OCI-LY1 (cell line): ENCODE data around the gene XIRP1.

Source experiments
- H2AFZ ChIP-seq: fragments of 200-600 bp; sonication (generic), shearing (Covaris generic); 2 replicates; pipeline ENCODE4 v1.6.0; 2014; ENCODE audit warnings: antibody characterized with exemption, mild to moderate bottlenecking, low read length
- H3F3A ChIP-seq: fragments of 200-600 bp; sonication (generic), shearing (Covaris generic); 2 replicates; pipeline ENCODE4 v1.6.0; 2014; ENCODE audit warnings: mild to moderate bottlenecking, antibody characterized with exemption, low read length, moderate library complexity; ENCODE audit not compliant: insufficient read depth
- H3K27ac ChIP-seq: fragments of 200-600 bp; sonication (generic); 2 replicates; pipeline ENCODE4 v1.5.1; 2014; ENCODE audit warnings: low read length, mixed run types, mild to moderate bottlenecking, low read depth; ENCODE audit not compliant: poor library complexity, severe bottlenecking
- H3K27me3 ChIP-seq: fragments of 200-600 bp; sonication (generic); 2 replicates; pipeline ENCODE4 v1.6.0; 2014; ENCODE audit warnings: antibody characterized with exemption, mild to moderate bottlenecking, low read length, moderate library complexity; ENCODE audit not compliant: insufficient read depth
- H3K36me3 ChIP-seq: fragments of 200-600 bp; sonication (generic); 2 replicates; pipeline ENCODE4 v1.6.1; 2014; ENCODE audit warnings: mild to moderate bottlenecking, antibody characterized with exemption, low read length, moderate library complexity, mixed read lengths; ENCODE audit not compliant: insufficient read depth
- H3K4me1 ChIP-seq: fragments of 200-600 bp; sonication (generic); 2 replicates; pipeline ENCODE4 v1.5.1; 2014; ENCODE audit warnings: mild to moderate bottlenecking, low read length, moderate library complexity; ENCODE audit not compliant: insufficient read depth, severe bottlenecking
- H3K4me2 ChIP-seq: fragments of 200-600 bp; sonication (generic), shearing (Covaris generic); 2 replicates; pipeline ENCODE4 v1.6.1; 2014; ENCODE audit warnings: low read length
- H3K4me3 ChIP-seq: fragments of 200-600 bp; sonication (generic); 2 replicates; pipeline ENCODE4 v1.5.1; 2014; ENCODE audit warnings: low read length, low read depth, mild to moderate bottlenecking, mixed read lengths; ENCODE audit not compliant: poor library complexity, severe bottlenecking
- H3K79me2 ChIP-seq: fragments of 200-600 bp; shearing (Covaris generic); 2 replicates; pipeline ENCODE4 v1.6.1; 2016; ENCODE audit warnings: mixed run types, low read length, mixed read lengths; ENCODE audit not compliant: insufficient read depth
- H3K9ac ChIP-seq: fragments of 200-600 bp; sonication (generic), shearing (Covaris generic); 2 replicates; pipeline ENCODE4 v1.6.1; 2014; ENCODE audit warnings: mild to moderate bottlenecking, low read length, mixed read lengths
- H3K9me2 ChIP-seq: fragments of 200-600 bp; sonication (generic), shearing (Covaris generic); 2 replicates; pipeline ENCODE4 v1.6.1; 2014; ENCODE audit warnings: low read depth, mild to moderate bottlenecking, low read length, mixed read lengths
- H3K9me3 ChIP-seq: fragments of 200-600 bp; shearing (Covaris generic); 2 replicates; pipeline ENCODE4 v1.6.1; 2014; ENCODE audit warnings: low read length, mixed read lengths
- H4K20me1 ChIP-seq: fragments of 200-600 bp; sonication (generic), shearing (Covaris generic); 2 replicates; pipeline ENCODE4 v1.6.0; 2016; ENCODE audit warnings: mild to moderate bottlenecking, low read length; ENCODE audit not compliant: insufficient read depth
- EZH2 ChIP-seq: fragments of 200-600 bp; sonication (generic), shearing (Covaris generic); IDR thresholded peaks from 2 replicates; pipeline ENCODE4 v1.8.0; 2017; ENCODE audit warnings: borderline replicate concordance, mixed run types, mild to moderate bottlenecking, antibody characterized with exemption, low read length, moderate library complexity, mixed read lengths
- TF ChIP-seq, protein P1 (sequence below): fragments of 200-600 bp; sonication (generic), shearing (Covaris generic); IDR thresholded peaks from 2 replicates; pipeline ENCODE4 v1.5.1; 2017; ENCODE audit warnings: mild to moderate bottlenecking, antibody characterized with exemption, low read length, moderate library complexity, mixed read lengths

Gene XIRP1

DNA sequence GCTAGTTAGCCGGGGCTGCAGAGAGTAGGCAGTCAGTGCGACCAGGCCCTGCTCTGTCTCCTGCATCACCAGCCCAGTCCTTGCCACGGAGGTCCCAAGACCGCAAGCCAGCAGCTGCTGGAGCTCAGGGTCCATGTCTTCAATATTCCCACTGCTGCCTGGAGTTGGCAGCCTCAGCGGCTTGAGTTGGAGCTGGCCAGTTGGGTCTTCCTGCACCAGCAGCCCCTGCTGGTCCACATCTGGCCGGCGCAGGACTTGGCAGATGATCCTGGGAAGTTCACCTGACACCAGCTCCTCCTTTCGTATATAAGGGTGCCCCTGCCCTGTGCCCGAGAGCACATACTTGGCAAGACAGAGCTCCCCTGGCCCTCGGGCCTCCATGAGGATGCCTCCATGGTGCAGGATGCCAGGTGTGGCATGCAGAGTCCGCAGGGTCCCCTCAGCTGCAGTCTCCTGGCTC is 5.7 kb downstream of the XIRP1 start:
- Histone ChIP-seq H3K9ac (no peak overlapping the region), H3K4me1 (no peaks in the 10 kb centered on the region), H3K27me3 (no peaks in the 10 kb centered on the region), H3K4me3 (no peak overlapping the region), H3F3A (no peaks in the 10 kb centered on the region), H3K4me2 (no peak overlapping the region), H3K9me3 (no peaks in the 10 kb centered on the region), H3K79me2 (no peaks in the 10 kb centered on the region), H2AFZ (no peak overlapping the region), H3K9me2 (no peaks in the 10 kb centered on the region), H3K36me3 (no peaks in the 10 kb centered on the region), H3K27ac (no peak overlapping the region), H4K20me1 (no peaks in the 10 kb centered on the region)
- TF ChIP-seq, protein P1, sequence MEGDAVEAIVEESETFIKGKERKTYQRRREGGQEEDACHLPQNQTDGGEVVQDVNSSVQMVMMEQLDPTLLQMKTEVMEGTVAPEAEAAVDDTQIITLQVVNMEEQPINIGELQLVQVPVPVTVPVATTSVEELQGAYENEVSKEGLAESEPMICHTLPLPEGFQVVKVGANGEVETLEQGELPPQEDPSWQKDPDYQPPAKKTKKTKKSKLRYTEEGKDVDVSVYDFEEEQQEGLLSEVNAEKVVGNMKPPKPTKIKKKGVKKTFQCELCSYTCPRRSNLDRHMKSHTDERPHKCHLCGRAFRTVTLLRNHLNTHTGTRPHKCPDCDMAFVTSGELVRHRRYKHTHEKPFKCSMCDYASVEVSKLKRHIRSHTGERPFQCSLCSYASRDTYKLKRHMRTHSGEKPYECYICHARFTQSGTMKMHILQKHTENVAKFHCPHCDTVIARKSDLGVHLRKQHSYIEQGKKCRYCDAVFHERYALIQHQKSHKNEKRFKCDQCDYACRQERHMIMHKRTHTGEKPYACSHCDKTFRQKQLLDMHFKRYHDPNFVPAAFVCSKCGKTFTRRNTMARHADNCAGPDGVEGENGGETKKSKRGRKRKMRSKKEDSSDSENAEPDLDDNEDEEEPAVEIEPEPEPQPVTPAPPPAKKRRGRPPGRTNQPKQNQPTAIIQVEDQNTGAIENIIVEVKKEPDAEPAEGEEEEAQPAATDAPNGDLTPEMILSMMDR: no peak
- no peak for TF ChIP-seq EZH2

DNA sequence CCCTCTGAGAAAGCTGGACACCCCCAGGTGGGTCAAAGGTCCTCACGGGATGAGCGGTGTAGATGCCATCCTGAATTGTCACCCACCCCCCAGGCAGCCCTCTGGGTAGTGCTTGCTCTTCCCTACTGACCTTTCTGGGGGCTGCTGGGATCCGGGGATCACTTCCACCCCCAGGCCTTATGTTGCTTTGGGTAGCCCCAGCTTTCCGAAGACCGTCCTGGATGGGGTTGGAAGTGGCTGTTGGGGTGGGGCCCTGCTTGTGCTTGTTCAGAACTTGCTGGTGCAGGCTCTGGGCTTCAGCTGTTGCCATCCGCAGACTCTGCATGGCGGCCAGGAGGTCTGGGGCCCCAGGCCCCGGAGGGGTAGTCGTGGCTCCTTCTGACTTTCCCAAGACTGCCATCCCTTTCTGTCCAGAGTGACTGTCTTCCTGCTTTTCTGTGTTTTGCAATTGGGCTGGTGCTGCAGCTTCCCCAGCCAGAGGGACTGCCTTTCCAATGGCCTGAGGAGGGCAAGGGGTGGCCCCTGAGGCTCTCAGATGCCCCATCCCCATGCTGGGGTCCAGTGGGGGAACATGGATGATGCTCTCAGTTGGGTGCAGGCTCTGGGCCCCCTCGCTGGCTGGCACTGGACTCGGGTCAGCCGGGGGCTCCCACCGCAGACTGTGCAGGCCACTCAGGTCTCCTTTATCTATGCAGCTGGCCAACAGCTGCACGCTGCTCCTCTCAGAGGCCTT is 6.3 kb downstream of the XIRP1 start:
- no peaks in the 10 kb centered on the region for H3K36me3 ChIP-seq
- no peaks in the 10 kb centered on the region for H3K79me2 ChIP-seq
- no peaks in the 10 kb centered on the region for H3K27me3 ChIP-seq
- no peaks in the 10 kb centered on the region for H3K9me2 ChIP-seq
- no peak overlapping the region for H3K9ac ChIP-seq
- no peaks in the 10 kb centered on the region for H4K20me1 ChIP-seq
- H3K4me3 ChIP-seq: no peak overlapping the region
- peaks cover 2% of the 10 kb centered on the region for H3K4me1 ChIP-seq
- no peak overlapping the region for H2AFZ ChIP-seq
- TF ChIP-seq, protein P1: no peak
- no peak for TF ChIP-seq EZH2
- no peaks in the 10 kb centered on the region for H3F3A ChIP-seq
- H3K9me3 ChIP-seq: no peaks in the 10 kb centered on the region
- H3K4me2 ChIP-seq: no peak overlapping the region
- no peak overlapping the region for H3K27ac ChIP-seq

DNA sequence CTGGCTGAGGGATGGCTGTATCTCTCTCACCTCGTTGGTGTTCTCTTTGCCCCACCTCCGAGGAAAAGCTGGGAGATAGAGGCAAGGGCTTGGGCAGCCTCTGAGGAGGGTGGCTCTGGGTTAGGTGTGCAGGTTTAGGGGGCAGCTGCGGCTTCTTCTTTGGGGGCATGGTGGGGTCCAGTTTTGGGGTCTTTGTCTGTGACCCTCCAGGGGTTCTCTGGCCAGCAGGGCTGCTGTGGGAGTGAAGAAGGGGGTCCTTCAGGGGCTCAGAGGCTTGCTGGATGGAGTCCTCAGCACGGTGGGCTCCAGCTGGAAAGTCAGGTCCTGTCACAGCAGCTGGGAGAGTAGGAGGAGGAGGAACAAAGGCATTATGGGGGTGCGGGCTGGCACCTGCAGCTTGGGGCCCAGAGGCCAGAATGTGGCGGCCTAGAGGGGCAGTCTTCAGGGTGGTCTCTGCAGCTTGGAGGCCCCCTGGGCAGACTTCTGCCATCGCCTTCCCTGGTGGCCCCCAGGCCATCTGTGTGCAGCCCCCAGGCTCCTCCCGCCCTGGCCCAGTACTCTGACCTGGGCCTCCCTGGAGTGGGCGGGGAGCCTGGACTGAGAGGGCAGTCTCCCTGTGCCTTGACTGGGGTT is 7.0 kb downstream of the XIRP1 start:
- Histone ChIP-seq H3F3A (no peaks in the 10 kb centered on the region), H3K27ac (no peak overlapping the region), H4K20me1 (no peaks in the 10 kb centered on the region), H3K9me3 (no peaks in the 10 kb centered on the region), H3K36me3 (no peaks in the 10 kb centered on the region), H2AFZ (no peak overlapping the region), H3K4me2 (no peak overlapping the region), H3K9me2 (no peaks in the 10 kb centered on the region), H3K27me3 (no peaks in the 10 kb centered on the region), H3K79me2 (no peaks in the 10 kb centered on the region), H3K9ac (no peak overlapping the region), H3K4me3 (no peak overlapping the region), H3K4me1 (peaks cover 7% of the 10 kb centered on the region)
- no peak for TF ChIP-seq EZH2
- TF ChIP-seq, protein P1: no peak
